Activated T-cell treated with anti-CD3 and anti-CD28 coated beads, Interleukin-2, amount 50 U/mL, for 4 hours (primary cell): ENCODE results near the gene ZNF292. TPM values are rescaled to one million over a fixed set of nuclear protein-coding genes. Genes with fewer than 3 reads are reported as not detected.
"Not testable (repeated sequence)": the region's sequence is repeated elsewhere in the genome, so short reads cannot be mapped to it uniquely, and the experiment has no call there.

ENCODE experiments used
- ATAC-seq, 2 donors: fragments of 200-7000 bp; cut with Tn5 transposase; one replicate each; pipeline ENCODE4 v1.10.0; 2021
- DNase-seq: peaks from one replicate; pipeline ENCODE4 v3.0.0-alpha.2; 2020
- H3K27me3 Mint-ChIP-seq: one replicate; pipeline ENCODE4 v1.8.0; 2021; ENCODE audit warnings: low read depth, mixed read lengths
- H3K36me3 Mint-ChIP-seq: one replicate; pipeline ENCODE4 v1.8.0; 2022; ENCODE audit warnings: mixed read lengths; ENCODE audit not compliant: insufficient read depth
- H3K4me1 Mint-ChIP-seq: one replicate; pipeline ENCODE4 v1.8.0; 2021; ENCODE audit warnings: low read depth, mixed read lengths
- H3K4me3 Mint-ChIP-seq: one replicate; pipeline ENCODE4 v1.8.0; 2021; ENCODE audit warnings: mild to moderate bottlenecking, moderate library complexity, mixed read lengths
- H3K9me3 Mint-ChIP-seq: one replicate; pipeline ENCODE4 v1.8.0; 2021; ENCODE audit warnings: mixed read lengths
- total RNA-seq, 3 donors: library from RNA; stranded (reverse); gene quantifications; one replicate each; pipeline ENCODE4 v1.2.1, GENCODE V29; 2021

ZNF292 gene
- total RNA-seq, 3 donors from 2014 or later: 26.5 to 46.3 (median 38.2) TPM

DNA sequence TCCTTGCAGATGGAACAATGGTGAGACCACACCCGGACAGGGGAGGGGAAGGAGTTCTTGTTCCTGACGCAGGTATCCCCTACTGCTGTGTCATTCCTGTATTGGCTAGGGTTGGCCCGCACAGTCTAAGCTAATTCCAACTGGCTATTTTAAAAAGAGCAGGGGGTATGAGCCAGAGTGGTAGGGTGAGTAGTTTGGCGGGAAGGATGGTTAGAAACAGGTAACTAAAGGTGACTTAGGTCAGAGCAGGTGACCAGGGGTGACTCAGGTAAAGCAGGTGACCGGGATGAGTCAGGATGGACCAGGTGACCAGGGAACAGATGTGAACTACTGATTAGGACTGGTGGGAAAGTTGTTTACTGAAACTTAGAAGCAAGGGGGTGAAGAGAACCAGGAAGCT is 58.0 kb downstream of the ZNF292 start:
- H3K4me3 Mint-ChIP-seq: no peak overlapping the region
- DNase-seq: no peak
- peaks cover 22% of the 10 kb centered on the region for H3K36me3 Mint-ChIP-seq
- H3K4me1 Mint-ChIP-seq: peaks cover 60% of the 10 kb centered on the region
- ATAC-seq: no peak
- H3K9me3 Mint-ChIP-seq: no peaks in the 10 kb centered on the region
- H3K27me3 Mint-ChIP-seq: no peaks in the 10 kb centered on the region

- H3K4me1 Mint-ChIP-seq: peaks cover 47% of the 10 kb centered on the region
- DNase-seq (no peak), ATAC-seq (no peak)
- H3K4me3 Mint-ChIP-seq: no peak overlapping the region
- H3K36me3 Mint-ChIP-seq: peaks cover 25% of the 10 kb centered on the region
- H3K9me3 Mint-ChIP-seq: no peaks in the 10 kb centered on the region
- no peaks in the 10 kb centered on the region for H3K27me3 Mint-ChIP-seq
Observed at GRCh38 chr6:87214831-87215230, 59.5 kb downstream of the ZNF292 start.

DNA sequence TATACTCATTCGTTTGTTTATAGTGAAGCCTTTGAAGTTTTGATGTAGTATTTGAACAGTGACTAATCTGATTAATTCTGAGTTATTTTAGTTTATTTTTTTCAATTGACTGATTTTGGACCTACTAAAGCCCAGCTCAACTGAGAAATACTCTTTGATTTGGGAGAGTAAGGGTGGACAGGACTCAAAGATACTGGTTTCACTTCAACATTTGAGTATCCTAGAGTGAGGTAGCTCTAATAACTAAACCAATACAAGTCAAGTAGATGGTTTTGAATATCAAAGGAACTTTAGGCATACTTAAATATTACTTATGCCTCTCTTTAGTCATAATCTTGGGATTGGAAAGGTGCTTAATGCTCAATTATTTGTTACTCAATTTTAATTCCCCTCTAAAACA is 65.6 kb downstream of the ZNF292 start:
- no peak for DNase-seq
- Mint-ChIP-seq H3K36me3 (peaks cover 38% of the 10 kb centered on the region), H3K27me3 (no peaks in the 10 kb centered on the region), H3K4me1 (peaks cover 2% of the 10 kb centered on the region), H3K4me3 (no peak overlapping the region), H3K9me3 (no peaks in the 10 kb centered on the region)
- no peak for ATAC-seq

- DNase-seq (no peak), ATAC-seq (no peak)
- no peaks in the 10 kb centered on the region for H3K27me3 Mint-ChIP-seq
- H3K36me3 Mint-ChIP-seq: peaks cover 38% of the 10 kb centered on the region
- H3K9me3 Mint-ChIP-seq: no peaks in the 10 kb centered on the region
- no peaks in the 10 kb centered on the region for H3K4me1 Mint-ChIP-seq
- H3K4me3 Mint-ChIP-seq: no peak overlapping the region
Observed at GRCh38 chr6:87222676-87223075, 67.3 kb downstream of the ZNF292 start.

DNA sequence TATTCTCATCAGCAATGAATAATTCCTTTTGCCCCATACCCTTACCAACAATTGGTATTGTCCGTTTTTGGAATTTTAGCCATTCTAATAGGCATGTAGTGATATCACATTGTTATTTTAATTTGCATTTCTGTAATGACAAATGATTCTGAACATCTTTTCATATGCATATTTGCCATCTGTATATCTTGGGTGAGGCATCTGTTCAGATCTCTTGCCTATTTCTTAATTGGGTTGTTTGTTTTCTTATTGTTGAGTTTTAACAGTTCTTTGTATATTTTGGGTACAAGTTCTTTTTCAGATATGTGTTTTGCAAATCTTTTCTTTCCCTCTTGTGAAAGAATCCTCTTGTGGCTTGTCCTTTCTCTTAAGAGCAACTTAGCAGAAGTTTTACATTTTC is 69.6 kb downstream of the ZNF292 start:
- ATAC-seq (no peak), DNase-seq (no peak)
- H3K4me1 Mint-ChIP-seq: peaks cover 6% of the 10 kb centered on the region
- H3K9me3 Mint-ChIP-seq: no peaks in the 10 kb centered on the region
- H3K36me3 Mint-ChIP-seq: peaks cover 46% of the 10 kb centered on the region
- no peak overlapping the region for H3K4me3 Mint-ChIP-seq
- no peaks in the 10 kb centered on the region for H3K27me3 Mint-ChIP-seq

- H3K4me3 Mint-ChIP-seq: no peak overlapping the region
- ATAC-seq: no peak
Observed at GRCh38 chr6:87225511-87225910, 70.1 kb downstream of the ZNF292 start.

DNA sequence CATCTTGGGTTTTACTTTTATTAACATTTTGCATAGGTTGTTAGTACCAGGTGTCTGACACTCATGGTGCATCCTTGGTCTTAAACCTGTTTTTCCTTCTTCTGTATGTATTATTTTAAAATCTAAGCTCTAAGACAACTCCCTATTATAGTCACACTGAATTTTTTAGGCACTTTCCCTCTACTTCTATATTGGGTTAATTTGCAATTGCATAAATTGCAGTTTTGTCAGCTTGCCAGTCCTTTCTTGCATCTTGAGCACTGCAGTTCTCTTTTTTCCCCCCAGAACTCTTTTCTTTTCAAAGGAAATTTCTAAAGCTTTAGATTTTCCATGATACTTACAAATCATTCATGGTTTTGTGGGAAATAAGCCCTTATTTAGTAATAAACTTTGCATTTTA is 70.6 kb downstream of the ZNF292 start:
- no peak for ATAC-seq

More at GRCh38 chr6:87225511-87225910, 70.1 kb downstream of the ZNF292 start:
- Mint-ChIP-seq H3K9me3 (no peaks in the 10 kb centered on the region), H3K27me3 (no peaks in the 10 kb centered on the region), H3K36me3 (peaks cover 45% of the 10 kb centered on the region), H3K4me1 (peaks cover 6% of the 10 kb centered on the region)
- DNase-seq: no peak

DNA sequence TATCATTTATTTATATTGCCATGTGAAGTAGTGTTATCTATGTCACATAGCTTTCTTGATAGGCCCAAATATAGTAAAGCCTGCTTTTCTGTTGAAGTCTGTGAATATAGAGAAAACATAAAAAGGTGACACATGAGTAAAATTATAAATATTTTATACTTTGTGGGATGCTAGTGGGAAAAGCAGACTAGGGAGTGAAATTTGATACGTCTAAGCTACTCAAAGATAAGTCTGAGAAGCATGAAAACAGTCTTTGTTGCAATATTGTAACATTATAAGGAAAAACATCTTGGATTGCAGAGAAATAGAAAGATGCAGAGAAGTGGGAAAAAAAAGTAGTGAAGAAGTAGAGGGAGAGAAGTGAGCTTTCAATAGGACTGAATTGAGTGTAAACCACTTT is 75.4 kb downstream of the ZNF292 start:
- Mint-ChIP-seq H3K9me3 (no peaks in the 10 kb centered on the region), H3K4me3 (no peak overlapping the region), H3K27me3 (no peaks in the 10 kb centered on the region), H3K4me1 (peaks cover 12% of the 10 kb centered on the region), H3K36me3 (peaks cover 20% of the 10 kb centered on the region)
- no peak for DNase-seq
- no peak for ATAC-seq

More for the DNA sequence above, 70.6 kb downstream of the ZNF292 start:
- Mint-ChIP-seq H3K36me3 (peaks cover 43% of the 10 kb centered on the region), H3K27me3 (no peaks in the 10 kb centered on the region), H3K9me3 (no peaks in the 10 kb centered on the region), H3K4me1 (peaks cover 8% of the 10 kb centered on the region), H3K4me3 (no peak overlapping the region)
- DNase-seq: no peak

DNA sequence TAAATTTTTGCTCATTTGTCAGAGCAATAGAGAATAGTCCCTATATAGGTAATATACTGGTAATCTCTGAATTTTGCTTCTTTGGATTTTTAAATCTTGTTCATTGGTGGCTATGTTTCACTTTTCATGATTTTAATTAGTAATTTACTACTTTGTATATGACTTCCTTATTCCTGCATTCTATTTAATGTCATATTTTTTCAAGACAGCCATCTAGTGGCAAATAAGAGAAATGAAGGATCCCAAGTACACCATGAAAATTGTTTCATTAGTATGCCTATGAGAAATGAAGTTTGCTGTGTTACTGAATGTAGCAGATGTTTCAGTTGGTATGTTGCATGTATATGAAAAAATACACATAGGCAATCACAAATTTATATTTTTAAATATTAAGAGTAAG is 82.4 kb downstream of the ZNF292 start:
- Mint-ChIP-seq H3K36me3 (peaks cover 8% of the 10 kb centered on the region), H3K27me3 (no peaks in the 10 kb centered on the region), H3K9me3 (no peaks in the 10 kb centered on the region), H3K4me1 (peaks cover 2% of the 10 kb centered on the region), H3K4me3 (no peak overlapping the region)
- ATAC-seq (peak; percentile 59 to 65), DNase-seq (no peak)

DNA sequence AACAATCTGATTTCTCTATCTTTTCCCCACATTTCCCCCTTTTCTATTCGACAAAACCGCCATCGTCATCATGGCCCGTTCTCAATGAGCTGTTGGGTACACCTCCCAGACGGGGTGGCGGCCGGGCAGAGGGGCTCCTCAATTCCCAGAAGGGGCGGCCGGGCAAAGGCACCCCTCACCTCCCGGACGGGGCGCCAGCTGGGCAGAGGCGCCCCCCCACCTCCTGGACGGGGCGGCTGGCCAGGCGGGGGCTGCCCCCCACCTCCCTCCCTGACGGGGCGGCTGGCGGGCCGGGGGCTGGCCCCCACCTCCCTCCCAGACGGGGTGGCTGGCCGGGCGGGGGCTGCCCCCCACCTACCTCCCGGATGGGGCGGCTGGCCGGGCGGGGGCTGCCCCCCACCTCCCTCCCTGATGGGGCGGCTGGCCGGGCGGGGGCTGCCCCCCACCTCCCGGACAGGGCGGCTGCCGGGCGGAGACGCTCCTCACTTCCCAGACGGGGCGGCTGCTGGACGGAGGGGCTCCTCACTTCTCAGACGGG is 83.8 kb downstream of the ZNF292 start:
- ATAC-seq, H3K4me1 Mint-ChIP-seq, H3K9me3 Mint-ChIP-seq, H3K4me3 Mint-ChIP-seq, H3K36me3 Mint-ChIP-seq, DNase-seq, H3K27me3 Mint-ChIP-seq: not testable (repeated sequence)

DNA sequence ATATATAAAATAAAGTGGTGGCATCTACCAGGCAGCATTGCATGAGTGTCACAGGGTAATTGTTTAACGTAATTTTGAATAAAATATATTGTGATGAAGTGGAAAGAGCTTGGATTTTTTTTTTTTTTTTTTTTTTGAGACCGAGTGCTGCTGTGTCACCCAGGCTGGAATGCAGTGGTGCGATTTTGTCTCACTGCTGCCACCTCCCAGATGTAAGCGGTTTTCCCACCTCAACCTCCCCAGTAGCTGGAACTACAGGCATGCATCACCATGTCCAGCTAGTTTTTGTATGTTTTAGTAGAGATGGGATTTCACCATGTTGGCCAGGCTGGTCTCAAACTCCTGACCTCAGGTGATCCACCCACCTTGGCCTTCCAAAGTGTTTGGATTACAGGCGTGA is 85.9 kb downstream of the ZNF292 start:
- Mint-ChIP-seq H3K36me3 (peaks cover 8% of the 10 kb centered on the region), H3K4me1 (peaks cover 3% of the 10 kb centered on the region), H3K27me3 (no peaks in the 10 kb centered on the region), H3K9me3 (no peaks in the 10 kb centered on the region), H3K4me3 (no peak overlapping the region)
- DNase-seq (no peak), ATAC-seq (no peak)

- Mint-ChIP-seq H3K4me3 (no peak overlapping the region), H3K27me3 (no peaks in the 10 kb centered on the region), H3K9me3 (no peaks in the 10 kb centered on the region), H3K4me1 (peaks cover 3% of the 10 kb centered on the region), H3K36me3 (peaks cover 9% of the 10 kb centered on the region)
- no peak for ATAC-seq
- no peak for DNase-seq
Observed at GRCh38 chr6:87242311-87242710, 86.9 kb downstream of the ZNF292 start.

GRCh38 chr6:87243812-87244211 is 88.4 kb downstream of the ZNF292 start:
- Mint-ChIP-seq H3K36me3 (peaks cover 16% of the 10 kb centered on the region), H3K27me3 (no peaks in the 10 kb centered on the region), H3K4me3 (no peak overlapping the region), H3K9me3 (no peaks in the 10 kb centered on the region), H3K4me1 (peaks cover 3% of the 10 kb centered on the region)
- ATAC-seq: no peak
- no peak for DNase-seq

DNA sequence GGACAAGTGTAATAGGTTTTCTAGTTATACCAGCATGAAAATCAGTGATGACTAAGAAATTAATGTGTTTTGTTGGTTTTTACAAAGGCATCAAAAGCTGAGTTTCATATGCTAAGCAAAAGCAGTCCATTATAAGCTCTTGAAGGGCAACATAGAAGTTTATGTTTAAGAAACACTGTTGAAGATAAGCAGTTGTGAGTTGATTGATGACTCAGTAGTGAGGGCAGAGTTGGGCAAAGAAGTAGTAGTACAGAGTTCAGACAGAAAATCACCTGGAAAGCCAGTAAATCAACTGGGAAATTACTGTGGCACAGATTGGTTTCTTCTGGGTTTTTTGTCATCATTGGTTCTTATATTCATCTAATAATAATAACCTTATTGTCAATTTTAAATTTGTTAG is 89.0 kb downstream of the ZNF292 start:
- Mint-ChIP-seq H3K4me3 (no peak overlapping the region), H3K27me3 (no peaks in the 10 kb centered on the region), H3K9me3 (no peaks in the 10 kb centered on the region), H3K4me1 (peaks cover 3% of the 10 kb centered on the region), H3K36me3 (peaks cover 22% of the 10 kb centered on the region)
- ATAC-seq (no peak), DNase-seq (no peak)

DNA sequence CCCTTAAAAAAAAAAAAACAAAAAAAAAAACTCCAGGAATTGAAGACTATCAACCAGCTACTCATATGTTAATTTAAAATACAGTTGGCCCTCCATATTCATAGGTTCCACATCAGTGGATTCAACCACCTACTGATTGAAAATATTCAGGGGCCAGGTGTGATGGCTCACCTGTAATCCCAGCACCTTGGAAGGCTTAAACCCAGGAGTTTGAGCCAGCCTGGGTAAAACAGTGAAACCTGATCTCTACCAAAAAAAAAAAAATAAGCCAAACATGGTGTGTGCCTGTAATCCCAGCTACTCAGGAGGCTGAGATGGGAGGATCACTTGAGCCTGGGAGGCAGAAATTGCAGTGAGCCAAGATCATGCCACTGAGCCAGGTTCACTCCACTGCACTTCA is 94.7 kb downstream of the ZNF292 start:
- DNase-seq: no peak
- no peaks in the 10 kb centered on the region for H3K9me3 Mint-ChIP-seq
- no peaks in the 10 kb centered on the region for H3K27me3 Mint-ChIP-seq
- H3K36me3 Mint-ChIP-seq: peaks cover 44% of the 10 kb centered on the region
- H3K4me3 Mint-ChIP-seq: no peak overlapping the region
- no peak for ATAC-seq
- H3K4me1 Mint-ChIP-seq: peaks cover 18% of the 10 kb centered on the region

GRCh38 chr6:87251225-87251624 is 95.9 kb downstream of the ZNF292 start:
- DNase-seq (no peak), ATAC-seq (peak; percentile 21 to 37)
- Mint-ChIP-seq H3K36me3 (peaks cover 56% of the 10 kb centered on the region), H3K9me3 (no peaks in the 10 kb centered on the region), H3K27me3 (no peaks in the 10 kb centered on the region), H3K4me1 (peaks cover 18% of the 10 kb centered on the region), H3K4me3 (no peak overlapping the region)
